ENCODE results near the gene FGF10.

Gene FGF10

DNA sequence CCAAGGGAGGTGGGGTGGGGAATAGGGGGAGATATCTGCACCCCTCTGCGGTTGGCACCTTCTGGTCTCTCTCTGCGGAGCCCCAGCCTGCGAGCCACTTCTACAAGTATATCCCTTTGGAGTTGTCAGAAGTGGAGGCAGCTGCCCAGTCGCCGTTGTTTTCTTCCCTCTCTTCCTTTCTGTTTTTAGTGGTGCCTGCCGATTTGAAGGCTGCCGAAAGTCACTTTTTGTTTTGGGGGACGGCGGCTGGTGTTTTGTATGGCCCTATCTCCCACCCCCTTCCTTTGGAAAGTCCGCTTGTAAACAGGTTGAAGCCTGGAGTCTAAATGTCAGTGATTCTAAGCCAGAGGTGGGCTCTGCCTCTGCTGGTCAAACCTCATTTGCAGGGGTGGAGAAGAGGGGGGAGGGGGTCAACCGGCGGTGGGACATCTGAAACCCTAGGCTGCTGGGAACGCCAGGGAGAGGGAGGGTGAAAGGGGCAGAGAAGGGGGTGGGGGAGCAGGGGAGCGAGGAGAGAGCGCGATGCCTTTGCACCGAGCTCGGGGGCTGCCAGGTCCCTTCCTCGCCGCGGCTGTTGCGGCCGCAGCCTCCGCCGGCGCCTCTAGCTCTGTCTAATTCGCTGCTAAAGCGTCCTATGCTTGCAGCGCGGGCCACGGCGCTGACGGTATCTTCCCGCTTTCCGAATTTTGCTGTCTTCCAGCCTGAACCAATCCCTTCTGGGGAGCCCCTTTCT lies at the start of gene FGF10:
Gene FGF10 (minus strand): TSS at position 331 of the 733 bp plus-strand sequence. CDS start 738 bp downstream, outside the sequence.
- DNase-seq, result no peak

DNA sequence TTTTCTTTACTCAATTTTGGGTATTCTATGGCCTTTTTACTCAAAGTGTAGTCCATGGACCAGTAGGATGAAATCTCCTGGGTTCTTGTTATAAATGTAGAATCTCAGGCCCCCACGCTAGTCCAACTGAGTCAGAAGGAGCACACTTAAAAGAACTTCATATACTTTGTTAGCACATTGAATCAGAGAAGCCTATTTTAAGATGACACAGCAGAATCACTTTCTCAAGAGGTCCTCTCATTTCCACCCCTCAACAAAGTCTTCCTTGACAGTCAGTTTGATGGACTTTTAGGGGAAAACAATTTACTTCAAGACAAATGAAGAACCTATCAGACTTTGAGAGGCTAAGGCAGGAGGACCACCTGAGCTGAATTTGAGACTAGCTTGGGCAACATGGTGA lies 37.7 kb upstream of the FGF10 start:
- no peak for DNase-seq

GRCh38 chr5:44412286-44412685 lies 23.1 kb upstream of the FGF10 start:
- no peak for DNase-seq

- no peak for DNase-seq
Measured at GRCh38 chr5:44402084-44402483, 12.9 kb upstream of the FGF10 start.

GRCh38 chr5:44401611-44402010 lies 12.4 kb upstream of the FGF10 start:
- no peak for DNase-seq

GRCh38 chr5:44398382-44398781 lies 9.2 kb upstream of the FGF10 start:
- DNase-seq, result no peak

GRCh38 chr5:44396312-44396711 lies 7.1 kb upstream of the FGF10 start:
- DNase-seq, result no peak

GRCh38 chr5:44390351-44390750 lies 1.1 kb upstream of the FGF10 start:
- DNase-seq, result no peak

DNA sequence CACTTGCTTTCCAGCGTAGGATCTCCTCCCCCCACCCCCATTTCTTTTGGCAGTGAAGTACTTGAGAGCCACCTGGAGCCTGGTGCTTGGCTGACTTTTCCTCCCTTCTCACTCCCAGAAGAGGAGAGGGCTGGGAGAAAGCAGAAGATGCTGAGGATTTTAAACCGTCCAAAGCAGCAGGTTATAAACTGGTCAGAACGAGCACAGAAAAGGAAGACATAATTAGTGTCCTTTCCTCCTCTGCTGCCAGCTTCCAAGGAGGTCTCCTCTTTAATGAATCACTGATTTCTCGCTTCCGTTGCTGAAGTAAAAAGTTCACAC lies 563 bp upstream of the FGF10 start:
- DNase-seq, result no peak

GRCh38 chr5:44388321-44389089 lies 715 bp downstream of the FGF10 start:
- DNase-seq, result no peak

DNA sequence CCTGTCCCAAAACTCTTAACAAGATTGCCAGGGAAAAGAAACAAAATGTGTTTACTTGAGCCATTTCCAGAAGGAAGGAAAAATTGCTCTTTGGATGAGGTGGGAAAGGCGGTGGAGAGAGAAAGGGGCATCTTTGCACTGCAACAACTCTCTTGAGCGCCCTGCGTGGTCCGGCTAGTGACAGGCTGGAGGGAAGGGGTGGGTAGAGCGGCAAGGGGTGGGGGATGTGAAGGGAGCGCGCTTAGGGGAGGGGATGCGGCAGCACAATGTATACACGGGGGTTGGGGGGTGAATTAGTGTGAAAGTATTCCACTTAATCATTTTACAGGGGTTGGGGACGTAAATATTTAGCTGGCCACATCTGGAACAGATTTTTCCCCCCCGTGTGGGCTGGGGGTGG lies 1.3 kb downstream of the FGF10 start:
- DNase-seq, result no peak

DNA sequence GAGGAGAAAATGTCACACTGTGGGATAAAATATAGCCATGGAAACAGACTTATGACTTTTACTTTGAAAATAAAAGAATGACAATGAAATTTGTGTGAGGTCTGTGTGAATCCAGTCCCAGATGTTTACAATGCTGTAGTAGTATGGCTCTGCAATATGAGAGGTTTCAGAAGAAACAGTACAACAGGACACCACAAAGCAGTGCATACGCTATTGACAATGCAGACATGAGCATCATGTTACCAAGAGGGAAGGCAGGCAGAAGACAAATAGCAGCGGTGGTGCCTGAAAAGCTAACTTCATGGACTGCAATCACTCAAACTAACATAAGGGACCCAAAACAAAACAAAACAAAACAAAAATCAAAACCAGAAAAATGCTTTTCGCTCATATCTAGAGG lies 1.8 kb downstream of the FGF10 start:
- no peak for DNase-seq

DNA sequence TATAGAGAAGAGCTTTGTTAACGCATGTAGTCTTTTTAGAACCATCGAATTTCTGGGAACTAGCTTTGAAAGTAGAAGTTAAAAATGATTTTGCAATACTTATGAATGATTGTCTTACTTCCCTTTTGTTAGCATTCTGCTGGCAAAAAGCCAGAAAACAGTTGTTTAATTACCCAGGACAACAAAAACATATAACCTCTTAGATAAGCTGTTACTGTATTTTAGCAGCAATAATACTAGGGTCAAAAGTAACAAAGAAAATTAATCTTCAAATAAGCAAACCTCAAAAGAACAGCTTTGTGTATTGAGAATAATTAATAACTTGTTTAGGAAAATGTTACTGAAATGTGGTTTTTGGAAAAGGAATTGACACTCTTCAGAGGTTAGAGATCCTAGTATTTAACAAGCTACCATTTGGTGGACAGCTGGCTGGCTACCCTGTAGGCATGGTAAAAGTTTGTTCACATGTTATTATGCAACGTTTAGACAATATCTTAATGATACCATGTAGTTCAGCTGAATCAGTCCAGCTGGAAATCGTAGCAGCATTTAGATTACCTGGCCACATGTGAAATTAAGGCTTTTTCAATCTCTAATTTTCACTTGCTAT lies 3.8 kb downstream of the FGF10 start:
- DNase-seq, result no peak

GRCh38 chr5:44384816-44385215 lies 4.4 kb downstream of the FGF10 start:
- no peak for DNase-seq

GRCh38 chr5:44382894-44383293 lies 6.3 kb downstream of the FGF10 start:
- DNase-seq, result no peak

DNA sequence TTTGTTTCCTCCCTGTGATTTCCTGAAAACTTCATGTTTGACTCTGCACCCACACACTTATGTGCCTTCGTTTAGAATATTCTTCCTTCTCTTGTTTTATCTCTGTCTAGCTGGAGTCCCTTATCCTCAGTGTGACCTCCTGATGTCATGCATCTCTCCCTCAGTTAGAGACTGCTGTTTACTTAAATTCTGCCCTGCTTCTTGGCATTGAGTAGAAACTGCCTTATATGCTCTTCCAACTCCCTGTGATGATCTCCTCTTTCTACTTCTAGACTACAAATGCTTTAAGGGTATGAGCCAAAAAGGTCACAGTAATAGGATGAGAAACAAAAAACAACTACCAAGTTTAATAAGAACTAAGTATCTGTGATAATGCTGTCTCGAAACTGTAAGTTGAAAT lies 12.2 kb downstream of the FGF10 start:
- no peak for DNase-seq

GRCh38 chr5:44372028-44372427 lies 17.2 kb downstream of the FGF10 start:
- DNase-seq, result no peak

- no peak for DNase-seq
Measured at GRCh38 chr5:44367203-44367602, 22.0 kb downstream of the FGF10 start.

- no peak for DNase-seq
Measured at GRCh38 chr5:44365345-44365744, 23.9 kb downstream of the FGF10 start.

DNA sequence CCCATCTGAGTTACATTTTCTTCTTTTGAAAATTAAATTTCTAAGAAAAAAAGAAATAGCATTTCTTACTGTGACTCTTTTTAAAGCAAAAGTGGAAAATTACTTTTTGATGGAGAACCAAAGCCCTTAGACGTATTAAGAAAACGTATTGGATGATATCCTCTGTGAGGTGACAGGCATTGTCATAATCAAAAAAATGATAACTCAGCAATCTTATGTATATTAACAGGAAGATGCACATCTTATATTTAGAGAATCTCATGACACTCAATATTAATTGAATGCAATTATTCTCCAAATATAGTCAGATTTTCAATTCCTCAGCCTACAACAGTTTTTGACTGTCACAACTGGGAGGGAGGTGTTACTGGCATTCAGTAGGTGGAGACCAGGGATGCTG lies 25.1 kb downstream of the FGF10 start:
- DNase-seq, result no peak

DNA sequence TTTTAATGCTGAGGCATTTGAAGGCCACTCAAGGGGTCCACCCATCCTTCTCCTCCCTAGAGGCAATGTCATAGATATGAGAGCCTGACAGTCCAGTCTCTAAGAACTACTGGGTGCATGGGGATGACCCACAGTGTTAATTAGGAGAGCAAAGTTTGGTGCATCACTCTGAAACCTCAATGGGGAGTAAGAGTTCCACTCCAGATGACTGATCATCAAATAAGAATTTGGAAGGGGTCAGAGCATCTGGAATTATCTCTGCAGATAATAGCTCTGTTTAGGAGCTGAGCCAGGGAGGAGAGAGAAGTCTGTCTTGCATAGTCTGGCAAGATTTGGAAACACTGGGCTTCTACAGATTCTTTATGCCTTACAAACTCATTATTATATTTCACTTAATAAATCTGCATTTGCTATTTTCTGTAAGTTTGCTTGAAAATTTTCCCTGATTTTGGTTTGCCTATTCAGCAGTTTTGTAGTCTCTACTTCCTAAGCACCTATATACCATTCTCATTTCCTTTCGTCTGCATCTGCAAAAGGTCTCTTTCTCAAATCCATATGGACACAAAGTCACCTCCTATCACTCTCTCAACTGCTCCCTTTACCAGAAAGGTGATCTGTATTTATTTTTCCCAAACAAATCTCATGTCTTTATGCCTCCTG lies 27.7 kb downstream of the FGF10 start:
- DNase-seq, result no peak

DNA sequence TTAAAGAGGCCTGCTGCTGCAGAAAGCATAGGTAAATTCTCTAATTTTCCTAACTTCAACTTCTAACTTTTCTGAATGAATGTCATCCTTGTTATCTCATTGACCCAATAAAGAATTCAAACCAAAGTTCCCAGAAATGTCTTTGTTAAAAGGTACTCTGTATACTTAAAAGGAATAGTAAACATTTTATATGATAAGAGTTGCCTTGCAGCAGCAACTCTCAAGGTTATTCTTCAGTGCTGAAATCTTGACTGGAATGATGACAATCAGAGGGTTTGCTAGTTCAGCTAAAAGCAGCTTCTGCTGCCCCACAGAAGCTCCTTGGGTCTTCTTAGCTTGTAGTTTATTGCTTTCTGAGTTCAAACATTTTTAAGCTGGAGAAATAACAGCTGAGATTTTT lies 28.3 kb downstream of the FGF10 start:
- DNase-seq, result no peak

DNA sequence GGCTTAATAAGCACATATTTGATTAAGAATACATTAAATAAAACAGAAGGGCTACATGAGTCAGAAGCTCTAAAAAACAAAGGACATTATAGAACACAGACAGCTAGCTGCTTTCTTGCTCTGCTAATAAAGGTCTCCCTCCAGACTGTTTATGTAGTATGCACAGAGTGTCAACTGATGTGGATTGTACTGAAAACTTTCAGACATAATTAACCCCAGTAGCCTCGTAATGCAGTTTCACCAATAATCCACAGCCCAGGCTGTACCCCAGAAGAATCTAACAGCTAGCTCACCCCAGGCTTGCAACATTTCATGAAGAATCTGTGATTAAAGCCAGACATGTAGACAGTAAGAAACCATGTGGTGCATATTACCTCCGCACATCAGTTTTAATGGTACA lies 30.8 kb downstream of the FGF10 start:
- DNase-seq, result no peak

DNA sequence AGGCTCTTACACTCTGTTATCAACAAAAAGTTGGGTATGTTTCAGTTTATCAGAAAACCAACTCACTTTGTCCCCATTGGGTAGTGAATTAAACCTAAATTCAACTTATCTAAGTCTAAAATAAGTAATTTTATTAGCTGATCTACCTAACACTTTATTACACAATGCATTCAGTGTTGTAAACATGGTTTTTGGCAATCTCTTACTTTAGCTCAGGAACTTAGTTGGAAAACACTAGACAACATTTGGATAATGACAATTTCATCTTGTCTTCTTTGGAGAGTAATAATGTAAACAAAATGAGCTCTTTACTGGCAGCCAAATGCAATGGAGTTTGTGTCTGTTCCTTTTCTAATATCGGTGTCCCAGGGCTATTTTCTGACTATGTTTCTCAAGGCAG lies 33.0 kb downstream of the FGF10 start:
- no peak for DNase-seq
